DOHH2 (cell line): ENCODE measurements around the gene DEPDC1.

Experiments used
- H3F3A ChIP-seq: fragments of 200-600 bp; sonication (generic), shearing (Covaris generic); 2 replicates; pipeline ENCODE4 v1.6.0; 2016; ENCODE audit warnings: antibody characterized with exemption, mild to moderate bottlenecking; ENCODE audit not compliant: control insufficient read depth, insufficient read depth
- H3K27ac ChIP-seq: fragments of 200-600 bp; sonication (generic); 2 replicates; pipeline ENCODE4 v1.5.1; 2014; ENCODE audit warnings: low read depth, mild to moderate bottlenecking, low read length, moderate library complexity
- H3K27me3 ChIP-seq: fragments of 200-600 bp; sonication (generic); 2 replicates; pipeline ENCODE4 v1.6.1; 2014; ENCODE audit warnings: mild to moderate bottlenecking, low read length, mixed read lengths; ENCODE audit not compliant: control insufficient read depth
- H3K36me3 ChIP-seq: fragments of 200-600 bp; sonication (generic); 2 replicates; pipeline ENCODE4 v1.6.1; 2014; ENCODE audit warnings: mild to moderate bottlenecking, low read length, moderate library complexity, mixed read lengths; ENCODE audit not compliant: control insufficient read depth
- H3K4me1 ChIP-seq: fragments of 200-600 bp; sonication (generic); 2 replicates; pipeline ENCODE4 v1.6.1; 2014; ENCODE audit warnings: mild to moderate bottlenecking, low read length, mixed read lengths; ENCODE audit not compliant: control insufficient read depth
- H3K4me2 ChIP-seq: fragments of 200-600 bp; sonication (generic); 2 replicates; pipeline ENCODE4 v1.6.0; 2014; ENCODE audit warnings: mild to moderate bottlenecking, low read length, moderate library complexity
- H3K4me3 ChIP-seq: fragments of 200-600 bp; sonication (generic); 2 replicates; pipeline ENCODE4 v1.5.1; 2014; ENCODE audit warnings: mild to moderate bottlenecking, low read length, mixed read lengths
- H3K79me2 ChIP-seq: fragments of 200-600 bp; sonication (generic); 2 replicates; pipeline ENCODE4 v1.6.1; 2014; ENCODE audit warnings: mild to moderate bottlenecking, low read length, mixed read lengths; ENCODE audit not compliant: control insufficient read depth
- H3K9me2 ChIP-seq: fragments of 200-600 bp; sonication (generic); replicated peaks from 2 replicates; pipeline ENCODE4 v1.6.1; 2014; ENCODE audit warnings: mild to moderate bottlenecking, low read length, mixed read lengths; ENCODE audit not compliant: control insufficient read depth
- H3K9me3 ChIP-seq: fragments of 200-600 bp; sonication (generic); 2 replicates; pipeline ENCODE4 v1.6.1; 2014; ENCODE audit warnings: antibody characterized with exemption, low read length, mixed read lengths; ENCODE audit not compliant: control insufficient read depth, insufficient read depth
- H4K20me1 ChIP-seq: fragments of 200-600 bp; sonication (generic); 2 replicates; pipeline ENCODE4 v1.6.0; 2014; ENCODE audit warnings: low read depth, mild to moderate bottlenecking, antibody characterized with exemption, low read length, moderate library complexity; ENCODE audit not compliant: control insufficient read depth, insufficient read depth
- EZH2phosphoT487 ChIP-seq: fragments of 200-600 bp; sonication (generic); IDR thresholded peaks from 2 replicates; pipeline ENCODE4 v1.6.1; 2017; ENCODE audit warnings: borderline replicate concordance, mild to moderate bottlenecking, antibody characterized with exemption, low read length, moderate library complexity, mixed read lengths
- TF ChIP-seq, protein P1 (sequence below): fragments of 200-600 bp; sonication (generic); IDR thresholded peaks from one replicate; pipeline ENCODE4 v1.5.1; 2014; ENCODE audit warnings: antibody characterized with exemption, mild to moderate bottlenecking, low read depth, low read length; ENCODE audit not compliant: poor library complexity, severe bottlenecking

The DEPDC1 gene

DNA sequence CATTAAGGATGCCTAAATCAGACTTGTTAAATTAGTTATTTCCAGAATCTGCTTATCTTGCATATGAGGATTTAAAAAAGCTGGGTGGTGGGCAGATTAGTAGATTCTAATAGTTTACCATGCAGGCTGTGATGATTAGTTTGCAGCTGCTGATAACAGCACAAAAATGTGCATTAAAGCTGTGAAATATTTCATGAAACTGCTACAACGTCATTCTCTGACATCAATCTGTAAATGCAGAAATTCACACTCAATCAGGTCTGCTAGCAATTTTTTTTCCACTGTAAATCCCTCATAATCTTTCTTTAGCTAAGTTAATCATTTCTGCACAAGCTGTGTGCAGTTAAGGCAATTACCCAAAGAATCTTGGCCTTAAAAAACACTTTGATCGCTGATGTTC is 37.8 kb downstream of the DEPDC1 start:
- H4K20me1 ChIP-seq, result no peaks in the 10 kb centered on the region
- no peak overlapping the region for H3K4me3 ChIP-seq
- H3K36me3 ChIP-seq, result no peaks in the 10 kb centered on the region
- no peaks in the 10 kb centered on the region for H3K4me1 ChIP-seq
- H3K4me2 ChIP-seq, result no peak overlapping the region
- H3F3A ChIP-seq, result no peaks in the 10 kb centered on the region
- no peaks in the 10 kb centered on the region for H3K27me3 ChIP-seq
- H3K9me3 ChIP-seq, result no peaks in the 10 kb centered on the region
- H3K9me2 ChIP-seq, result no peaks in the 10 kb centered on the region
- TF ChIP-seq, protein P1, sequence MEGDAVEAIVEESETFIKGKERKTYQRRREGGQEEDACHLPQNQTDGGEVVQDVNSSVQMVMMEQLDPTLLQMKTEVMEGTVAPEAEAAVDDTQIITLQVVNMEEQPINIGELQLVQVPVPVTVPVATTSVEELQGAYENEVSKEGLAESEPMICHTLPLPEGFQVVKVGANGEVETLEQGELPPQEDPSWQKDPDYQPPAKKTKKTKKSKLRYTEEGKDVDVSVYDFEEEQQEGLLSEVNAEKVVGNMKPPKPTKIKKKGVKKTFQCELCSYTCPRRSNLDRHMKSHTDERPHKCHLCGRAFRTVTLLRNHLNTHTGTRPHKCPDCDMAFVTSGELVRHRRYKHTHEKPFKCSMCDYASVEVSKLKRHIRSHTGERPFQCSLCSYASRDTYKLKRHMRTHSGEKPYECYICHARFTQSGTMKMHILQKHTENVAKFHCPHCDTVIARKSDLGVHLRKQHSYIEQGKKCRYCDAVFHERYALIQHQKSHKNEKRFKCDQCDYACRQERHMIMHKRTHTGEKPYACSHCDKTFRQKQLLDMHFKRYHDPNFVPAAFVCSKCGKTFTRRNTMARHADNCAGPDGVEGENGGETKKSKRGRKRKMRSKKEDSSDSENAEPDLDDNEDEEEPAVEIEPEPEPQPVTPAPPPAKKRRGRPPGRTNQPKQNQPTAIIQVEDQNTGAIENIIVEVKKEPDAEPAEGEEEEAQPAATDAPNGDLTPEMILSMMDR, result no peak
- no peak for TF ChIP-seq EZH2phosphoT487
- no peak overlapping the region for H3K27ac ChIP-seq
- no peaks in the 10 kb centered on the region for H3K79me2 ChIP-seq

GRCh38 chr1:68456202-68456601 is 40.7 kb downstream of the DEPDC1 start:
- H3K36me3 ChIP-seq, result no peaks in the 10 kb centered on the region
- H3K27me3 ChIP-seq, result no peaks in the 10 kb centered on the region
- H3K4me3 ChIP-seq, result no peak overlapping the region
- TF ChIP-seq EZH2phosphoT487, result no peak
- TF ChIP-seq, protein P1, result no peak
- H3F3A ChIP-seq, result no peaks in the 10 kb centered on the region
- H3K9me3 ChIP-seq, result no peaks in the 10 kb centered on the region
- no peaks in the 10 kb centered on the region for H3K9me2 ChIP-seq
- no peak overlapping the region for H3K4me2 ChIP-seq
- no peaks in the 10 kb centered on the region for H3K79me2 ChIP-seq
- no peaks in the 10 kb centered on the region for H4K20me1 ChIP-seq
- no peaks in the 10 kb centered on the region for H3K4me1 ChIP-seq
- no peak overlapping the region for H3K27ac ChIP-seq

- Histone ChIP-seq H3K4me2 (no peak overlapping the region), H3K9me3 (no peaks in the 10 kb centered on the region), H3K4me3 (no peak overlapping the region), H3K9me2 (no peaks in the 10 kb centered on the region), H3K79me2 (no peaks in the 10 kb centered on the region), H3K27me3 (no peaks in the 10 kb centered on the region), H3K36me3 (no peaks in the 10 kb centered on the region), H3F3A (no peaks in the 10 kb centered on the region), H4K20me1 (no peaks in the 10 kb centered on the region), H3K4me1 (no peaks in the 10 kb centered on the region), H3K27ac (no peak overlapping the region)
- TF ChIP-seq, protein P1, result no peak
- no peak for TF ChIP-seq EZH2phosphoT487
These were observed 42.3 kb downstream of the DEPDC1 start for GRCh38 chr1:68454534-68454933.
